GM23338 (cell line): ENCODE measurements around the gene ZYG11A. TPM values are rescaled to one million over a fixed set of nuclear protein-coding genes. Genes with fewer than 3 reads are reported as not detected.

Experiments used
- ATAC-seq: fragments of 200-7000 bp; cut with Tn5 transposase; 3 replicates; pipeline ENCODE4 v1.9.1; 2020
- DNase-seq: peaks from one replicate; pipeline ENCODE4 v3.0.0-alpha.2; 2015; ENCODE audit warnings: low spot score
- H2AFZ ChIP-seq: fragments of 200-600 bp; sonication (generic); 2 replicates; pipeline ENCODE4 v1.8.0; 2016; ENCODE audit warnings: antibody characterized with exemption, mild to moderate bottlenecking, moderate library complexity
- H3F3A ChIP-seq: fragments of 200-600 bp; sonication (generic); replicated peaks from 2 replicates; pipeline ENCODE4 v1.8.0; 2017; ENCODE audit warnings: antibody characterized with exemption, mixed run types, low read depth
- H3K27ac ChIP-seq: fragments of 200-600 bp; sonication (generic); 2 replicates; pipeline ENCODE4 v1.6.1; 2016; ENCODE audit warnings: low read depth
- H3K27me3 ChIP-seq: fragments of 200-600 bp; sonication (generic); 2 replicates; pipeline ENCODE4 v1.8.0; 2016; ENCODE audit warnings: mild to moderate bottlenecking, mixed run types, moderate library complexity; ENCODE audit not compliant: insufficient read depth
- H3K36me3 ChIP-seq: fragments of 200-600 bp; sonication (generic); 2 replicates; pipeline ENCODE4 v1.8.0; 2016; ENCODE audit warnings: mild to moderate bottlenecking; ENCODE audit not compliant: insufficient read depth
- H3K4me1 ChIP-seq: fragments of 200-600 bp; sonication (generic); 2 replicates; pipeline ENCODE4 v1.8.0; 2016; ENCODE audit warnings: mild to moderate bottlenecking, moderate library complexity; ENCODE audit not compliant: insufficient read depth
- H3K4me2 ChIP-seq: fragments of 200-600 bp; sonication (generic); 2 replicates; pipeline ENCODE4 v1.7.1; 2017; ENCODE audit warnings: mixed run types
- H3K4me3 ChIP-seq: fragments of 200-600 bp; sonication (generic); 2 replicates; pipeline ENCODE4 v1.6.1; 2016; ENCODE audit warnings: mixed run types
- H3K79me2 ChIP-seq: fragments of 200-600 bp; sonication (generic); replicated peaks from 2 replicates; pipeline ENCODE4 v1.8.0; 2017; ENCODE audit warnings: mild to moderate bottlenecking; ENCODE audit not compliant: insufficient read depth
- H3K9me2 ChIP-seq: fragments of 200-600 bp; sonication (generic); 2 replicates; pipeline ENCODE4 v1.8.0; 2017; ENCODE audit not compliant: insufficient read depth
- H4K20me1 ChIP-seq: fragments of 200-600 bp; sonication (generic); replicated peaks from 2 replicates; pipeline ENCODE4 v1.8.0; 2017; ENCODE audit warnings: mild to moderate bottlenecking; ENCODE audit not compliant: insufficient read depth
- H3K27ac Mint-ChIP-seq: 2 replicates; pipeline ENCODE4 v1.8.0; 2020; ENCODE audit warnings: inconsistent platforms, mild to moderate bottlenecking, moderate library complexity, mixed read lengths
- H3K27me3 Mint-ChIP-seq: 3 replicates; pipeline ENCODE4 v1.8.0; 2022; ENCODE audit warnings: low read depth, mild to moderate bottlenecking, moderate library complexity, mixed read lengths, inconsistent platforms; ENCODE audit not compliant: insufficient read depth, poor library complexity
- H3K36me3 Mint-ChIP-seq: 3 replicates; pipeline ENCODE4 v1.8.0; 2021; ENCODE audit warnings: low read depth, mild to moderate bottlenecking, inconsistent platforms, moderate library complexity, mixed read lengths
- H3K4me1 Mint-ChIP-seq: 3 replicates; pipeline ENCODE4 v1.8.0; 2020; ENCODE audit warnings: mild to moderate bottlenecking, inconsistent platforms, mixed read lengths
- H3K4me3 Mint-ChIP-seq: 3 replicates; pipeline ENCODE4 v1.8.0; 2021; ENCODE audit warnings: moderate library complexity, mild to moderate bottlenecking, inconsistent platforms, mixed read lengths
- H3K9me3 Mint-ChIP-seq: 3 replicates; pipeline ENCODE4 v1.8.0; 2020; ENCODE audit warnings: moderate library complexity, mild to moderate bottlenecking, inconsistent platforms, mixed read lengths
- CREB1 ChIP-seq: fragments of 250-450 bp; sonication (Bioruptor Pico); IDR thresholded peaks from 2 replicates; pipeline ENCODE4 v1.5.0; 2020; ENCODE audit warnings: low read depth, mild to moderate bottlenecking, moderate library complexity
- ETS1 ChIP-seq: IDR thresholded peaks from 2 replicates; pipeline ENCODE4 v1.6.1; 2016; ENCODE audit warnings: antibody characterized with exemption
- EZH2 ChIP-seq: fragments of 200-600 bp; sonication (generic); IDR thresholded peaks from one replicate; pipeline ENCODE4 v1.8.0; 2017; ENCODE audit warnings: antibody characterized with exemption, mild to moderate bottlenecking, low read depth; ENCODE audit not compliant: unreplicated experiment
- JUNB ChIP-seq: IDR thresholded peaks from one replicate; pipeline ENCODE4 v1.6.1; 2016; ENCODE audit warnings: antibody characterized with exemption; ENCODE audit not compliant: unreplicated experiment
- POLR2AphosphoS5 ChIP-seq: IDR thresholded peaks from 2 replicates; pipeline ENCODE4 v1.6.1; 2016; ENCODE audit warnings: antibody characterized with exemption, low read depth
- REST ChIP-seq: IDR thresholded peaks from one replicate; pipeline ENCODE4 v1.6.1; 2018; ENCODE audit warnings: antibody characterized with exemption; ENCODE audit not compliant: unreplicated experiment
- ZNF114 ChIP-seq: fragments of 250-450 bp; sonication (Bioruptor Pico); IDR thresholded peaks from 2 replicates; pipeline ENCODE4 v1.5.0; 2020; ENCODE audit warnings: mild to moderate bottlenecking, moderate library complexity
- polyA plus RNA-seq: library from polyadenylated mRNA; unstranded; fragments of >200 nt; fragmentation: Nextera tagmentation; extraction: Ambion mirVana; gene quantifications from 2 replicates; pipeline ENCODE4 v1.2.1, GENCODE V29; 2016
- total RNA-seq: library from RNA; depleted of rRNA; stranded (reverse); fragments of >200 nt; shearing (Covaris generic); gene quantifications from 2 replicates; pipeline ENCODE4 v1.2.3, GENCODE V29; 2014

The ZYG11A gene
- total and polyA plus RNA-seq, 2 experiments from 2014 or later: 1.3 to 4.8 TPM

DNA sequence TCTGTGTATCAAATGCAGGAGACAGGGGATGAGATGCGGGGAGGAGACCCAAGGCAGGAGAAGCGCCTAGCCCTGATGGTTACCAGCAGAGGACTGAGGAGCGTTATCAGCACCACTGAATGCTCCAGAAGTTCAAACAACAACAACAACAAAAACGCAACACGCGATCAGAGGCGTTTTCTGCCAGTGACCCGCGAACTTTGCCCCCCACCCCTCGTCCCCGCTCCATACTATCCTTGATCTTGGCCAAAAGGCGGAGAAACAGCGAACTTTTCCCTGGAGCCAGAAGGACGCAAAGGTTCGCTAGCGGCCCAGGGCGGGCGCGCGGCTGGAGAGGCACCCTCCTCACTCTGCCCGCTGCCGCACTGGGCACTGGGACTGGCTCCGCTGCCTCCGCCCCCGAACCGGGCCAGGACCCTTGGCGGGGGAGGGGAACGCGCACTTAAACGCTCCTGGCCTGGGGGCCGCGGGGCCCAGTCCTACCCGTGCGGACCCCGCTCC lies 78.3 kb downstream of the ZYG11A start:
- no peak overlapping the region for H3K27ac Mint-ChIP-seq
- Histone ChIP-seq H3K9me2 (no peaks in the 10 kb centered on the region), H3K4me1 (0 out of 2 replicates have a peak, but pooled peaks cover 5% of the 10 kb centered on the region), H3F3A (no peaks in the 10 kb centered on the region; the same call in 1 of the 2 replicates), H3K27me3 (peaks cover 42% of the 10 kb centered on the region), H3K4me3 (peak overlapping the region; percentile 89), H3K4me2 (peak overlapping the region; percentile 92), H3K36me3 (no peaks in the 10 kb centered on the region), H3K79me2 (no peaks in the 10 kb centered on the region), H2AFZ (peak overlapping the region; percentile 97), H4K20me1 (no peaks in the 10 kb centered on the region), H3K27ac (no peak overlapping the region)
- peaks cover 12% of the 10 kb centered on the region; the same call in 2 of the 3 replicates for H3K9me3 Mint-ChIP-seq
- H3K36me3 Mint-ChIP-seq: peaks cover 7% of the 10 kb centered on the region; the same call in 2 of the 3 replicates
- no peaks in the 10 kb centered on the region; the same call in 2 of the 3 replicates for H3K4me1 Mint-ChIP-seq
- peak; percentile 81 for ATAC-seq
- peaks cover 33% of the 10 kb centered on the region for H3K27me3 Mint-ChIP-seq
- no peak for TF ChIP-seq ETS1
- TF ChIP-seq ZNF114: no peak
- TF ChIP-seq EZH2: peak; percentile 14
- H3K4me3 Mint-ChIP-seq: peak overlapping the region; percentile 78
- DNase-seq: peak; percentile 67

GRCh38 chr1:52925571-52926005 lies 83.0 kb downstream of the ZYG11A start:
- ATAC-seq: no peak
- Histone ChIP-seq H4K20me1 (no peaks in the 10 kb centered on the region), H3K9me2 (no peaks in the 10 kb centered on the region), H3K27me3 (peaks cover 72% of the 10 kb centered on the region), H3K36me3 (no peaks in the 10 kb centered on the region), H3K27ac (no peak overlapping the region), H3F3A (no peaks in the 10 kb centered on the region; the same call in 1 of the 2 replicates), H3K4me2 (no peak overlapping the region), H3K4me3 (no peak overlapping the region), H2AFZ (peak overlapping the region; percentile 16; the same call in 1 of the 2 replicates), H3K4me1 (0 out of 2 replicates have a peak, but pooled peaks cover 5% of the 10 kb centered on the region), H3K79me2 (no peaks in the 10 kb centered on the region)
- Mint-ChIP-seq H3K9me3 (peaks cover 2% of the 10 kb centered on the region; the same call in 1 of the 3 replicates), H3K4me3 (no peak overlapping the region), H3K27me3 (peaks cover 59% of the 10 kb centered on the region), H3K27ac (no peak overlapping the region), H3K36me3 (no peaks in the 10 kb centered on the region; the same call in 2 of the 3 replicates), H3K4me1 (peaks cover 6% of the 10 kb centered on the region)
- DNase-seq: no peak
- TF ChIP-seq POLR2AphosphoS5 (no peak), ZNF114 (no peak), CREB1 (CRISPR knock-in tag) (no peak), EZH2 (no peak), REST (no peak), JUNB (no peak)
